PC-9 (cell line): ENCODE data around the gene CAPN14. TPM values are rescaled to one million over a fixed set of nuclear protein-coding genes. Genes with fewer than 3 reads are reported as not detected.
"Not testable (repeated sequence)": the region's sequence is repeated elsewhere in the genome, so short reads cannot be mapped to it uniquely, and the experiment has no call there.

ENCODE experiments used
- BruUV-seq: library from RNA; stranded (reverse); fragments of 400-500 nt; replicated peaks from 2 replicates; lab custom pipeline; 2021; lab: Mats Ljungman, UMichigan
- CTCF ChIA-PET: fragments of 300-600 bp; sonication (Branson Sonifier 250); formaldehyde crosslinking; loops from one replicate; lab custom pipeline; 2022; ENCODE audit warnings: antibody characterized with exemption; lab: Charles Lee
- POLR2A ChIA-PET: fragments of 300-600 bp; sonication (Branson Sonifier 250); formaldehyde crosslinking; loops from one replicate; lab custom pipeline; 2022; ENCODE audit warnings: antibody characterized with exemption; ENCODE audit not compliant: unreplicated experiment; lab: Charles Lee
- DNase-seq, 2 experiments: peaks; one replicate each; pipeline versions ENCODE4 v3.0.0 to v3.0.0-alpha.2; 2015 to 2022; ENCODE audit warnings: mixed read lengths in 1 of 2
- H2AFZ ChIP-seq: fragments of 200-600 bp; sonication (generic); 2 replicates; pipeline ENCODE4 v1.8.1; 2017; ENCODE audit warnings: antibody characterized with exemption
- H3F3A ChIP-seq: fragments of 200-600 bp; sonication (generic); 2 replicates; pipeline ENCODE4 v1.8.1; 2017; ENCODE audit warnings: antibody characterized with exemption, mild to moderate bottlenecking, low read depth; ENCODE audit not compliant: insufficient read depth
- H3K27ac ChIP-seq: fragments of 200-600 bp; sonication (generic); 2 replicates; pipeline ENCODE4 v1.6.1; 2016; ENCODE audit warnings: mixed run types
- H3K27me3 ChIP-seq: fragments of 200-600 bp; sonication (generic); 2 replicates; pipeline ENCODE4 v1.6.1; 2016; ENCODE audit warnings: low read depth, mixed run types; ENCODE audit not compliant: insufficient read depth
- H3K36me3 ChIP-seq: fragments of 200-600 bp; sonication (generic); 2 replicates; pipeline ENCODE4 v1.6.1; 2016; ENCODE audit warnings: low read depth, mixed run types
- H3K4me1 ChIP-seq: fragments of 200-600 bp; sonication (generic); replicated peaks from 2 replicates; pipeline ENCODE4 v1.6.1; 2016; ENCODE audit warnings: mixed run types; ENCODE audit not compliant: insufficient read depth
- H3K4me2 ChIP-seq: fragments of 200-600 bp; sonication (generic); 2 replicates; pipeline ENCODE4 v1.6.1; 2017; ENCODE audit warnings: mixed run types
- H3K4me3 ChIP-seq: fragments of 200-600 bp; sonication (generic); 2 replicates; pipeline ENCODE4 v1.6.1; 2016; ENCODE audit warnings: mixed run types
- H3K79me2 ChIP-seq: fragments of 200-600 bp; sonication (generic); 2 replicates; pipeline ENCODE4 v1.6.1; 2017; ENCODE audit warnings: low read depth, mixed run types
- H3K9me2 ChIP-seq: fragments of 200-600 bp; sonication (generic); 2 replicates; pipeline ENCODE4 v1.8.1; 2017; ENCODE audit warnings: mild to moderate bottlenecking; ENCODE audit not compliant: insufficient read depth
- H3K9me3 ChIP-seq: fragments of 200-600 bp; sonication (generic); 2 replicates; pipeline ENCODE4 v1.8.1; 2016; ENCODE audit warnings: low read depth; ENCODE audit not compliant: insufficient read depth
- H4K20me1 ChIP-seq: fragments of 200-600 bp; sonication (generic); 2 replicates; pipeline ENCODE4 v1.8.1; 2017; ENCODE audit not compliant: insufficient read depth
- EZH2 ChIP-seq: fragments of 200-600 bp; sonication (generic); IDR thresholded peaks from 2 replicates; pipeline ENCODE4 v1.8.0; 2017; ENCODE audit warnings: antibody characterized with exemption, low read depth
- intact Hi-C: fragments of 100-400 bp; cut with micrococcal nuclease; formaldehyde crosslinking; loops from one replicate; pipeline ENCODE4 v1.10.0; 2022; ENCODE audit not compliant: unreplicated experiment
- total RNA-seq: library from RNA; stranded (reverse); gene quantifications from 2 replicates; pipeline ENCODE4 v1.2.3, GENCODE V29; 2021
- TF ChIP-seq, protein P1 (sequence below): fragments of 200-600 bp; sonication (generic); conservative IDR thresholded peaks from 2 replicates; pipeline ENCODE4 v1.6.1; 2017; ENCODE audit warnings: mixed run types, antibody characterized with exemption, mild to moderate bottlenecking, moderate library complexity

The CAPN14 gene
- total RNA-seq, 1 experiment from 2014 or later = 0.35 TPM

DNA sequence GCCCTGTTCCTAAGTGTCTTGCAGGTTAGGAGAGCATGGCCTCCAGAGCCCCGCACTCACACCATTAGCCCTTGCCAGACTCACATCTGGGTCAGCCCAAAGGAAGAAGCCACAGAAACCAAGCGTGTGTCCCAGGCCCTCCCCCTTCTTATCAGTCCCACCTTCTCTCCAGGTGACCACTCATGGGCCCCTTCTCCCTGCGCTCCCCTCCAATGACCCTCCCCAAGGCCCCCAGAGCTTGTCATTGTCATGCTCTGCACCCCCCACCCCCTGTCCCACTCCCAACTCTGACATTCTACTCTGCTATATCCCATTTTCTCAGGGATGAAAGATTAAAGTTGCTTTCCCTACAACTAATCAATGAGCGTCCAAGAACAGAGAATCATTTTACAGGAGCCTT lies 30.1 kb downstream of the CAPN14 start:
- Histone ChIP-seq H4K20me1 (no peaks in the 10 kb centered on the region), H3K4me3 (no peak overlapping the region), H3K36me3 (no peaks in the 10 kb centered on the region), H3K27me3 (0 out of 2 replicates have a peak, but pooled peaks cover 4% of the 10 kb centered on the region), H3K4me1 (no peaks in the 10 kb centered on the region), H3K27ac (no peak overlapping the region), H2AFZ (no peak overlapping the region), H3F3A (no peaks in the 10 kb centered on the region), H3K4me2 (no peak overlapping the region), H3K79me2 (no peaks in the 10 kb centered on the region), H3K9me2 (no peaks in the 10 kb centered on the region), H3K9me3 (no peaks in the 10 kb centered on the region)
- CTCF ChIA-PET = no interaction called here
- TF ChIP-seq, protein P1, sequence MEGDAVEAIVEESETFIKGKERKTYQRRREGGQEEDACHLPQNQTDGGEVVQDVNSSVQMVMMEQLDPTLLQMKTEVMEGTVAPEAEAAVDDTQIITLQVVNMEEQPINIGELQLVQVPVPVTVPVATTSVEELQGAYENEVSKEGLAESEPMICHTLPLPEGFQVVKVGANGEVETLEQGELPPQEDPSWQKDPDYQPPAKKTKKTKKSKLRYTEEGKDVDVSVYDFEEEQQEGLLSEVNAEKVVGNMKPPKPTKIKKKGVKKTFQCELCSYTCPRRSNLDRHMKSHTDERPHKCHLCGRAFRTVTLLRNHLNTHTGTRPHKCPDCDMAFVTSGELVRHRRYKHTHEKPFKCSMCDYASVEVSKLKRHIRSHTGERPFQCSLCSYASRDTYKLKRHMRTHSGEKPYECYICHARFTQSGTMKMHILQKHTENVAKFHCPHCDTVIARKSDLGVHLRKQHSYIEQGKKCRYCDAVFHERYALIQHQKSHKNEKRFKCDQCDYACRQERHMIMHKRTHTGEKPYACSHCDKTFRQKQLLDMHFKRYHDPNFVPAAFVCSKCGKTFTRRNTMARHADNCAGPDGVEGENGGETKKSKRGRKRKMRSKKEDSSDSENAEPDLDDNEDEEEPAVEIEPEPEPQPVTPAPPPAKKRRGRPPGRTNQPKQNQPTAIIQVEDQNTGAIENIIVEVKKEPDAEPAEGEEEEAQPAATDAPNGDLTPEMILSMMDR = no peak
- TF ChIP-seq EZH2 = no peak
- POLR2A ChIA-PET = no interaction called here
- BruUV-seq = no TSS peak
- DNase-seq = no peak
- intact Hi-C loops = no loop called here

DNA sequence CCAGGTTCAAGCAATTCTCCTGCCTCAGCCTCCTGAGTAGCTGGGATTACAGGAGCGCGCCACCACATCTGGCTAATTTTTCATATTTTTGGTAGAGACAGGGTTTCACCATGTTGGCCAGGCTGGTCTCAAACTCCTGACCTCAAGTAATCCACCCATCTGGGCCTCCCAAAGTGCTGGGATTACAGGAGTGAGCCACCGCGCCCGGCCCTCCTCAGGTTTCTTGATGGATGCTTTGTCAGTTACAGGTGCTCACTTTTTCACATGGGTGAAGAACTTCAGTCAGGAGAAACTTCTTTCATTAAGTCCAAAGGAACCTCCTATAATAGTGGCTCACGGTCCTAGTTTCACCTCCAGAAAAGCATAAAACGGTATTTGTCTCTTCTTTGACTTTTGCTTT lies 33.3 kb downstream of the CAPN14 start:
- H3K4me1 ChIP-seq, DNase-seq, H3K4me2 ChIP-seq, H3F3A ChIP-seq, H2AFZ ChIP-seq, BruUV-seq, POLR2A ChIA-PET, intact Hi-C loops, H3K27ac ChIP-seq, H3K9me3 ChIP-seq, H3K9me2 ChIP-seq, H3K27me3 ChIP-seq, H3K79me2 ChIP-seq, H3K36me3 ChIP-seq, CTCF ChIA-PET, H3K4me3 ChIP-seq, H4K20me1 ChIP-seq: not testable (repeated sequence)

DNA sequence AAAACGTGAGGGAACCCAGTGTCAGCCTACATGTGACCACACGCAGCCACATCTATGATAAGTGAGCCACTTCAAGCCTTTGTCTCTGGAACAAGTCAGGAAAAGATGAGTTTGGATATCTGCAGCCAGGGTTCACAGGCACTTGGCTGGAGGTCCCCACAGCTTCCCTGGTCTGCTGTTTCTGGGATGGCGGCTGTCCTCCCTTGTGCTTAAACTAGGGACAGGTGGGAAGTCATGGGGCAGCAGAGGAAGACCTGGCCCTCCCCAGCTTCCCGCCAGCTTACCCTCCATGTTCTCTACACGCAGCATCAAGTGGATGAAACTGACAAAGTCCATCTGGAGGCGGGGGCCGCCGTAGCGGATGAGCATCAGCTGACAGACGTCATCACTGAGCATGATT lies 40.6 kb downstream of the CAPN14 start:
- CTCF ChIA-PET = no interaction called here
- Histone ChIP-seq H3K36me3 (no peaks in the 10 kb centered on the region), H4K20me1 (no peaks in the 10 kb centered on the region), H3K27me3 (peaks cover 11% of the 10 kb centered on the region; the same call in 1 of the 2 replicates), H3K27ac (no peak overlapping the region), H2AFZ (no peak overlapping the region), H3K4me2 (no peak overlapping the region), H3K9me3 (no peaks in the 10 kb centered on the region; the same call in 1 of the 2 replicates), H3K4me1 (no peaks in the 10 kb centered on the region), H3F3A (no peaks in the 10 kb centered on the region), H3K79me2 (no peaks in the 10 kb centered on the region), H3K4me3 (no peak overlapping the region), H3K9me2 (no peaks in the 10 kb centered on the region)
- POLR2A ChIA-PET = no interaction called here
- TF ChIP-seq, protein P1 = no peak
- TF ChIP-seq EZH2 = no peak
- intact Hi-C loops = no loop called here
- BruUV-seq = no TSS peak
- no peak for DNase-seq

DNA sequence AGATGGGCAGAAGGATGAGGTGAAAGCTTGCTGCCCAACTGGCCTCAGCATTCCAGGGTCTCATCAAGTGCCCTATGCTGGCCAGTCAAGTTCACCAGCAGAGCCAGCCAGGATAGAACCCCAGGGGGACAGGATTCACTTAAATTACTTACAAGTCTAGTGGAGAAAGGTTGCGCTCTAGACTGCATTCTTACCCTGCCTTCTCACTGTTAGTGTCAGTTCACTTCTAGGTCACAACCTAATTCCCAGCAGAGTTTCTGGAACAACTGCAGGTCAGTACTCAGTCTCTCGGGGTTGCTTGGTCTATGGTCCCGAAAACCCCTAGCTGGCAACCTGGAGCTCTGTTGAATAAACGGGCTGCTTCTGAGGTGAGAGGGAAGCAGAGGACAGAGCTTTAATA lies 46.2 kb downstream of the CAPN14 start:
- DNase-seq = no peak
- Histone ChIP-seq H3K79me2 (no peaks in the 10 kb centered on the region), H3F3A (no peaks in the 10 kb centered on the region), H3K4me2 (no peak overlapping the region), H3K27me3 (no peaks in the 10 kb centered on the region), H3K4me3 (no peak overlapping the region), H3K27ac (no peak overlapping the region), H3K9me3 (no peaks in the 10 kb centered on the region), H4K20me1 (no peaks in the 10 kb centered on the region), H3K9me2 (no peaks in the 10 kb centered on the region), H2AFZ (no peak overlapping the region), H3K36me3 (no peaks in the 10 kb centered on the region), H3K4me1 (no peaks in the 10 kb centered on the region)
- CTCF ChIA-PET = interaction anchor here (0.5 to 1.8 kb wide), 2 partner anchors 50 to 460 kb away, joined by 3 to 8 read pairs; no protein-coding TSS in a partner anchor
- TF ChIP-seq, protein P1 = no peak
- TF ChIP-seq EZH2 = no peak
- POLR2A ChIA-PET = no interaction called here
- intact Hi-C loops = no loop called here
- BruUV-seq = no TSS peak
